AG04449 (cell line): ENCODE results near the gene ICAM1.

ENCODE experiments used
- CTCF ChIA-PET: fragments of 350-600 bp; formaldehyde crosslinking; extraction: SDS; loops from one replicate; lab custom pipeline; 2021; ENCODE audit warnings: antibody characterized with exemption; lab: Yijun Ruan, JAX
- POLR2A ChIA-PET: fragments of 400-600, 350-600 bp; formaldehyde crosslinking; extraction: SDS; loops from one replicate; lab custom pipeline; 2020; ENCODE audit warnings: antibody characterized with exemption, inconsistent platforms; lab: Yijun Ruan, JAX
- DNase-seq: peaks from one replicate; pipeline ENCODE4 v3.0.0-alpha.2; 2010; ENCODE audit warnings: low read depth, low spot score
- H3K4me3 ChIP-seq: 2 replicates; pipeline ENCODE4 v1.5.1; 2011; ENCODE audit warnings: low read depth, mild to moderate bottlenecking, control low read depth, low read length
- TF ChIP-seq, protein P1 (sequence below): IDR thresholded peaks from one replicate; pipeline ENCODE4 v1.5.1; 2011; ENCODE audit warnings: mild to moderate bottlenecking, moderate library complexity, low read length, control low read depth, inconsistent platforms; ENCODE audit not compliant: insufficient read depth; ENCODE audit errors: missing control alignments

Gene ICAM1

DNA sequence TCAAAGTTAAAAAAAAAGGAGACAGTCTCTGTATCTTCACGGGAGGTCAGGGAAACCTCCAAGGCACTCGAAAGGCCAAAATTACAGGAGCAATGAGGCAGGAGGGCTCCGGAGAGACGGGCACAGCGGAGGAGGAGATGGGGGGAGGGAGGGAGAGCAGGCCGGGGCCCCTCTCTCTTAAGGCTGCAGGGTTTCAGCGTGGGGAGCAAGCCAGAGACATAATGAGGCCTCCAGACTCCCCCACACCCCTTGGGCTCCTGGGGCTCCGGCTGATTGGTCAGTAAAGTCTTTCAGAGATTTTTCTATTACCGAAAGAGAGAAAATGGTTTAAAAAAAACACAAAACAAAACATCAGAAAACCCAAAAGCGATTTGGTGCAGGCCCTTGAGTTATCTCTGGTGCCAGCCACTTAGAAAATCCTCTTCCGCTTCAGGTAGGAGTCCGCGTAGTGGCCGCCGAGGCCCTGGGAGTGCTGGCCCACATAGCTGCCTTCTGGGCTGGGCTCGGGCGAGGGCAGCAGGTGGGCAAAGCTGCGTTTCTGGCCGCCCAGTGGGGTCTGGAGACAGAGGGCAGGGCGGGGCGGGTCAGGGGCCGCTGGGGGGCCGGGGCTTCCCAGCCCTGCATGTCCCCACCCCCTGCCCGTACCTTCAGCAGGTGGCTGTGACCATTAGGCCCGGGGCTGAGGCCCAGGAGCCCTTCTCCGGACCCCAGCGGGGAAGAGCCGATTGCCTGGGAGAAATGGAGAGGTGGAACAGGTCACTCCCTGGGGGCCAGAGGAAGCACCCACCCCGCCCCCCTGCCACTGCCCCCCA lies 46.3 kb downstream of the ICAM1 start:
- ChIA-PET POLR2A (interaction anchor here (0.8 kb wide), 1 partner anchor 63 kb away, joined by 4 read pairs; the partner anchor contains the start of gene TYK2), CTCF (no interaction called here)
- no peak overlapping the region for H3K4me3 ChIP-seq
- TF ChIP-seq, protein P1, sequence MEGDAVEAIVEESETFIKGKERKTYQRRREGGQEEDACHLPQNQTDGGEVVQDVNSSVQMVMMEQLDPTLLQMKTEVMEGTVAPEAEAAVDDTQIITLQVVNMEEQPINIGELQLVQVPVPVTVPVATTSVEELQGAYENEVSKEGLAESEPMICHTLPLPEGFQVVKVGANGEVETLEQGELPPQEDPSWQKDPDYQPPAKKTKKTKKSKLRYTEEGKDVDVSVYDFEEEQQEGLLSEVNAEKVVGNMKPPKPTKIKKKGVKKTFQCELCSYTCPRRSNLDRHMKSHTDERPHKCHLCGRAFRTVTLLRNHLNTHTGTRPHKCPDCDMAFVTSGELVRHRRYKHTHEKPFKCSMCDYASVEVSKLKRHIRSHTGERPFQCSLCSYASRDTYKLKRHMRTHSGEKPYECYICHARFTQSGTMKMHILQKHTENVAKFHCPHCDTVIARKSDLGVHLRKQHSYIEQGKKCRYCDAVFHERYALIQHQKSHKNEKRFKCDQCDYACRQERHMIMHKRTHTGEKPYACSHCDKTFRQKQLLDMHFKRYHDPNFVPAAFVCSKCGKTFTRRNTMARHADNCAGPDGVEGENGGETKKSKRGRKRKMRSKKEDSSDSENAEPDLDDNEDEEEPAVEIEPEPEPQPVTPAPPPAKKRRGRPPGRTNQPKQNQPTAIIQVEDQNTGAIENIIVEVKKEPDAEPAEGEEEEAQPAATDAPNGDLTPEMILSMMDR: no peak
- DNase-seq: no peak

DNA sequence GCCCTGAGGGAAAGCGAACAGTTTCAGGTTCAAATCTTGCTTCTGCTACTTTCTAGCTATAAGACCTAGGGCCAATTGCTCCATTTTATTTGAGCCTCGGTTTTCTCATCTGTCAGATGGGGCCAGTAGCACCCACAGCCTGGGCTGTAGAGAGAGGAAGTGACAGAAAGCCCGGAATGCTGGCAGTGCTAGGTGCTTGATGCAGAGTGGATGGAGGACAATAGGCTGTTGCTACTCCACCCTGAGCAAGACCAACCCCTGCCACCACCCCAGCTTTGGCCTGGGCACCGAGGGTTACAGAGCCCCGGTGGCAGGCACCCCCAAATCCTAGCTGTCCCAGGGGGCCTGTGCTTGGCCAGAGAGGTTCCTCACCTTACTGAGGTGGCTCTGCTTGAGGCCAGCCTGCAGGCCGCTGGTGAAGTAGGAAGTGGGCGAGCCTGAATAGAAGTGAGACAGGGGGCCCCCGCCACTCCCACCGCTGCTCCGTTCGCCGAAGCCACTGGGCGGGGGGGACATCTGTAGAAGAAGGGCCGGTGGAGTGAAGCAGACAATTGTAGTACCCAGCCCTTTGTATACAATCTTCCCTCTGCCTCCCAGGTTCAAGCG lies 47.0 kb downstream of the ICAM1 start:
- no peak overlapping the region for H3K4me3 ChIP-seq
- ChIA-PET CTCF (interaction anchor here (1.2 kb wide), 1 partner anchor 14 kb away, joined by 3 read pairs; no protein-coding TSS in a partner anchor), POLR2A (interaction anchor here (0.9 kb wide), 1 partner anchor 47 kb away, joined by 3 read pairs; the partner anchor contains the start of gene ICAM1)
- no peak for DNase-seq
- TF ChIP-seq, protein P1: no peak

DNA sequence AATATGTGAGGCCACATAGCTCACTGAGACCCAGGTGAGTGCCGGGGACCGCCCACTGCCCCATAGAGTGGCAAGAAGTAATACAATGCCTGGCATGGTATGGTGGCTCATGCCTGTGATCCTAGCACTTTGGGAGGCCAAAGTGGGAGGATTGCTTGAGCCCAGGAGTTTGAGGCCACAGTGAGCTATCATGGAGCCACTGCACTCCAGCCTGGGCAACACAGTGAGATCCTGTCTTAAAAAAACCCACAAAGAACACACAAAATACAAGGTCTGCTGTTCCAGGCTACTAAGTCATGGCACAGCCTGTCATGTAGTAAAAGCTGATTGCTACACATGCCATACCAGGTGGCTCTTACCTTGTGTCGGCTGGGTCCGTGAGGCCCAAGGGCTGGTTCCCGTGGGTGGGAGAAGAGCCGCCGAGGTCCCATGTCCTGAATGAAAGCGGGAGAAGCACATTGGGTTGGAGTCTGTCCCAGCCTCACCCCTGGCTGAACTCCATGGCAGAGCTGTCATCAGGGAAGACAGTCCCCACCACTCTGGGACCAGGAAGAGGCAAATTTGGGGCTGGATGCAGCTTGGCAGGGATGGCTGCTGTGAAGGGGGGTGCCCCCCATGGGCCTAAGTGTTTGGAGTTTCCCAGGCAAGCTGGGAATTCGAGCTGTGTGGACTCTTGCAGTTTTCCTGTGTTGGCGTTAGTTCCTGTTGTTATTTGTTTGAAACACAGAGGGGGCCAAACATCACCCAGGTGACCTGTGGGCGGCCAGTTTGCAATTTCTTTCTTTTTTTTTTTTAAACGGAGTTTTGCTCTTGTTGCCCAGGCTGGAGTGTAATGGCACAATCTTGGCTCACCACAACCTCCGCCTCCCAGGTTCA lies 48.1 kb downstream of the ICAM1 start:
- POLR2A ChIA-PET: interaction anchor here (0.9 kb wide), 1 partner anchor 48 kb away, joined by 3 read pairs; the partner anchor contains the start of gene ICAM1
- no peak for DNase-seq
- TF ChIP-seq, protein P1: no peak
- CTCF ChIA-PET: interaction anchor here (1.0 to 1.2 kb wide), 2 partner anchors 13 to 15 kb away, joined by 3 read pairs; no protein-coding TSS in a partner anchor
- H3K4me3 ChIP-seq: no peak overlapping the region

DNA sequence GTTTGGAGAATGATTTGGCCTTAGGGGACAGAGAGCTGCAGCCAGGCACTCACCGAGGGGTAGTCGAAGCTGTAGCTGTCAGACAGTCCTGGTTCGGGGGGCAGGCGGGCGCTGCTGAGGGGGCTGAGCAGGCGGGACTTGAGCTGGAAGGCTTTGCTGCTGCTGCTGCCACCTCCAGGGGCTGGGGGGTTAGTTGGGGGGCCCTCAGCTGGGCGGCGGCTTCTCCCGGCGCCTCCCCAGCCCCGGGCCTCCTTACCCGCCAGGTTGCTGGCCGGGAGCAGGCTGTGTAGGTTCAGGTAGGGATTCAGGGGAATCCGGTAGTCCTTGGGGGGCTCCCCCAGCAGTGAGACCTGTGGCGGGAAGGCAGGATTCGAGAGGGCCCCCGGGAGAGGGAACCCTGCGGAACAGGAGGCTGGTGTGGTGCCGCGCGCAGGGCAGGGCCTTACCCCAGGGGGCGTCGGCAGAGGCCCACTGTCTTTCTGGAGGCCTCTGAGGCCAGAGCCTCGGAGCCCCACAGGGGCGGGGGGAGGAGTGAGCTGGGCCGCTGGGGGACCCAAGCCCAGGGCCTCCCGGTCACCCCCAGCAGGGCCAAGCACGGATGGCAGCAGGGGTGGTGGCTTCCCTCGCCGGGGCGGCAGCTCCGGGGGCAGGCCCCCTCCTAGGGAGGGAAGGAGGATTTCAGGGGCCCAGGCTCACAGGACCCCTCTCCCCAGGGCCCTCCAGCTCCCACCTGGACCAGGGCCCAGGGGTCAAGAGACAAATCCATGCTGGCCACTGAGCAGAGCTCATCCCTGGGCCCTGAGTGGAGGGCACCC lies 49.9 kb downstream of the ICAM1 start:
- H3K4me3 ChIP-seq: no peak overlapping the region
- no peak for DNase-seq
- ChIA-PET POLR2A (interaction anchor here (0.6 kb wide), 1 partner anchor 15 kb away, joined by 3 read pairs; no protein-coding TSS in a partner anchor), CTCF (interaction anchor here (0.7 to 1.4 kb wide), 4 partner anchors 8 to 69 kb away, joined by 3 read pairs; no protein-coding TSS in a partner anchor)
- TF ChIP-seq, protein P1: no peak

DNA sequence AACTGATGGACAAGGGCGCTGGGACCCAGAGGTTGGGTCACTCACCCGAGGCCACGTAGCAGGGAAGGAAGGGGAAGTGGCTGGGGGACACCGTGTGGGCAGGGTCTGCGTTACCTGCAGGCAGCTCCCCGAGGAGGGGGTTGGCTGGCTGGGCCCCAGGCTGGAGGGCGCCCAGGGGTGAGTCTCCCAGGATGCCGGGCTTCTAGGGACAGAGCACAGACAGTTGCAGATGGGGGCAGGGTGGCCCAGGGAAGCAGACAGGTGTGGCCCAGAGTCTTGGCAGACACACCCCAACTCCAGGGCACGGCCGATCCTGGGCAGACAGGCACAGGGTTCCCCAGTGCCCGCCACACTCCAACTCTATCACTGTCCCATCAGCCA lies 50.5 kb downstream of the ICAM1 start:
- no peak overlapping the region for H3K4me3 ChIP-seq
- no peak for DNase-seq
- ChIA-PET CTCF (interaction anchor here (0.8 to 1.4 kb wide), 3 partner anchors 9 to 68 kb away, joined by 3 read pairs; no protein-coding TSS in a partner anchor), POLR2A (no interaction called here)
- TF ChIP-seq, protein P1: no peak
